Naive B cell (primary cell): ENCODE results near the gene ITSN1. TPM values are rescaled to one million over a fixed set of nuclear protein-coding genes. Genes with fewer than 3 reads are reported as not detected.
"Not testable (repeated sequence)": the region's sequence is repeated elsewhere in the genome, so short reads cannot be mapped to it uniquely, and the experiment has no call there.

Experiments
- ATAC-seq, 2 donors: fragments of 150-1000 bp; cut with Tn5 transposase; 2 replicates each; pipeline ENCODE4 v1.10.0; 2021; ENCODE audit warnings: low read depth in 2 of 2, mild to moderate bottlenecking in 2 of 2, moderate library complexity in 2 of 2
- DNase-seq: peaks from one replicate; pipeline ENCODE4 v3.0.0; 2022
- H3K27ac Mint-ChIP-seq, 6 donors: one replicate each; pipeline ENCODE4 v1.8.0; 2020 to 2022; ENCODE audit warnings: mild to moderate bottlenecking in 6 of 6, mixed read lengths in 6 of 6, moderate library complexity in 5 of 6, inconsistent platforms in 2 of 6
- H3K27me3 Mint-ChIP-seq, 3 donors: one replicate each; pipeline ENCODE4 v1.8.0; 2021 to 2022; ENCODE audit warnings: mixed read lengths in 3 of 3, mild to moderate bottlenecking in 1 of 3
- H3K36me3 Mint-ChIP-seq, 2 donors: one replicate each; pipeline ENCODE4 v1.8.0; 2020 to 2022; ENCODE audit warnings: mixed read lengths in 2 of 2, inconsistent platforms in 1 of 2, mild to moderate bottlenecking in 1 of 2
- H3K4me1 Mint-ChIP-seq, 3 donors: one replicate each; pipeline ENCODE4 v1.8.0; 2020 to 2022; ENCODE audit warnings: mixed read lengths in 3 of 3, inconsistent platforms in 1 of 3, mild to moderate bottlenecking in 1 of 3, moderate library complexity in 1 of 3
- H3K4me3 Mint-ChIP-seq, 8 donors: one replicate each; pipeline ENCODE4 v1.8.0; 2020 to 2022; ENCODE audit warnings: mild to moderate bottlenecking in 8 of 8, mixed read lengths in 8 of 8, moderate library complexity in 8 of 8, inconsistent platforms in 2 of 8
- H3K9me3 Mint-ChIP-seq, 7 donors: one replicate each; pipeline ENCODE4 v1.8.0; 2020 to 2022; ENCODE audit warnings: mixed read lengths in 7 of 7, mild to moderate bottlenecking in 5 of 7, inconsistent platforms in 2 of 7, moderate library complexity in 1 of 7
- polyA plus RNA-seq, 6 donors: library from polyadenylated mRNA; unstranded; fragments of 300-500 nt; fragmentation: Illumina TruSeq; gene quantifications; one replicate each; pipeline ENCODE4 v1.2.3, GENCODE V29; 2021; ENCODE audit warnings: low read depth in 6 of 6

ITSN1 gene
- 1 to 10 TPM in 2 of 6 donors, under 1 TPM in 3, not detected in 1; 0.12 to 1.4 (median 0.60) TPM for polyA plus RNA-seq

- Mint-ChIP-seq H3K36me3 (peaks cover 0 to 4% of the 10 kb centered on the region in 2 donors), H3K27me3 (peaks cover 13 to 20% (median 20%) of the 10 kb centered on the region in 3 donors), H3K4me3 (peak within 1 kb of the TSS; percentile 81 to 100 (median 94)), H3K27ac (peak within 1 kb of the TSS; percentile 84 to 99 (median 96)), H3K9me3 (no peaks in the 10 kb centered on the region), H3K4me1 (peaks cover 18 to 21% (median 21%) of the 10 kb centered on the region in 3 donors)
- peak; percentile 84 for ATAC-seq
- peak; percentile 99 for DNase-seq
These were observed at the start of gene ITSN1 for GRCh38 chr21:33642027-33642895. Gene ITSN1, plus strand, starts transcription at chr21:33642501. Its CDS starts 76,328 bp downstream, at chr21:33718829.

- Mint-ChIP-seq H3K4me1 (no peaks in the 10 kb centered on the region), H3K36me3 (peaks cover 13 to 14% of the 10 kb centered on the region in 2 donors), H3K9me3 (no peaks in the 10 kb centered on the region), H3K27me3 (no peaks in the 10 kb centered on the region), H3K4me3 (no peak overlapping the region), H3K27ac (no peak overlapping the region)
- no peak for ATAC-seq
- DNase-seq: no peak
These were observed 44.2 kb upstream of the ITSN1 start for GRCh38 chr21:33598051-33598450.

- H3K36me3 Mint-ChIP-seq: peaks cover 0 to 5% of the 10 kb centered on the region in 2 donors
- ATAC-seq: no peak
- H3K4me1 Mint-ChIP-seq: peaks cover 0 to 4% (median 0%) of the 10 kb centered on the region in 3 donors
- H3K4me3 Mint-ChIP-seq: no peak overlapping the region
- H3K27me3 Mint-ChIP-seq: no peaks in the 10 kb centered on the region
- DNase-seq: no peak
- H3K9me3 Mint-ChIP-seq: no peaks in the 10 kb centered on the region
- H3K27ac Mint-ChIP-seq: no peak overlapping the region
These were observed 33.7 kb upstream of the ITSN1 start for GRCh38 chr21:33608559-33608958.

GRCh38 chr21:33611006-33611744, 31.1 kb upstream of the ITSN1 start:
- H3K36me3 Mint-ChIP-seq: peaks cover 0 to 5% of the 10 kb centered on the region in 2 donors
- no peaks in the 10 kb centered on the region for H3K9me3 Mint-ChIP-seq
- no peaks in the 10 kb centered on the region for H3K4me1 Mint-ChIP-seq
- ATAC-seq (no peak), DNase-seq (no peak)
- no peak overlapping the region for H3K4me3 Mint-ChIP-seq
- no peaks in the 10 kb centered on the region for H3K27me3 Mint-ChIP-seq
- peak overlapping the region in 1 of 6 donors; percentile 33 for H3K27ac Mint-ChIP-seq

- H3K4me3 Mint-ChIP-seq, H3K4me1 Mint-ChIP-seq, DNase-seq, H3K9me3 Mint-ChIP-seq, ATAC-seq, H3K27me3 Mint-ChIP-seq: not testable (repeated sequence)
- H3K27ac Mint-ChIP-seq: peak overlapping the region in 3 of 6 donors; percentile 13 to 87 (median 16)
- H3K36me3 Mint-ChIP-seq: peaks cover 8 to 13% of the 10 kb centered on the region in 2 donors
These were observed 24.7 kb upstream of the ITSN1 start for GRCh38 chr21:33617565-33617964.

- Mint-ChIP-seq H3K36me3 (peaks cover 8 to 13% of the 10 kb centered on the region in 2 donors), H3K27ac (peak overlapping the region in 3 of 6 donors; percentile 4 to 44 (median 19)), H3K9me3 (peaks cover 0 to 3% (median 0%) of the 10 kb centered on the region in 7 donors), H3K4me3 (no peak overlapping the region), H3K4me1 (peaks cover 4 to 10% (median 7%) of the 10 kb centered on the region in 3 donors), H3K27me3 (no peaks in the 10 kb centered on the region)
- DNase-seq: no peak
- ATAC-seq: no peak
These were observed 23.9 kb upstream of the ITSN1 start for GRCh38 chr21:33618407-33618806.

GRCh38 chr21:33619726-33620125, 22.6 kb upstream of the ITSN1 start:
- Mint-ChIP-seq H3K9me3 (peaks cover 0 to 3% (median 0%) of the 10 kb centered on the region in 7 donors), H3K4me3 (no peak overlapping the region), H3K4me1 (peaks cover 4 to 10% (median 7%) of the 10 kb centered on the region in 3 donors), H3K27me3 (no peaks in the 10 kb centered on the region), H3K36me3 (peaks cover 8 to 13% of the 10 kb centered on the region in 2 donors), H3K27ac (peak overlapping the region in 1 of 6 donors; percentile 47)
- DNase-seq (no peak), ATAC-seq (no peak)

- Mint-ChIP-seq H3K27me3 (no peaks in the 10 kb centered on the region), H3K36me3 (peaks cover 8 to 12% of the 10 kb centered on the region in 2 donors), H3K4me3 (no peak overlapping the region), H3K27ac (peak overlapping the region in 3 of 6 donors; percentile 16 to 77 (median 73)), H3K4me1 (peaks cover 4 to 6% (median 6%) of the 10 kb centered on the region in 3 donors), H3K9me3 (peaks cover 0 to 3% (median 0%) of the 10 kb centered on the region in 7 donors)
- ATAC-seq (no peak), DNase-seq (no peak)
These were observed 20.0 kb upstream of the ITSN1 start for GRCh38 chr21:33622253-33622652.

- ATAC-seq, H3K4me3 Mint-ChIP-seq, H3K9me3 Mint-ChIP-seq, H3K36me3 Mint-ChIP-seq, H3K27ac Mint-ChIP-seq, DNase-seq, H3K4me1 Mint-ChIP-seq, H3K27me3 Mint-ChIP-seq: not testable (repeated sequence)
These were observed 16.1 kb upstream of the ITSN1 start for GRCh38 chr21:33626151-33626550.

GRCh38 chr21:33634254-33634653, 8.0 kb upstream of the ITSN1 start:
- Mint-ChIP-seq H3K9me3 (no peaks in the 10 kb centered on the region), H3K4me3 (no peak overlapping the region), H3K36me3 (peaks cover 7 to 11% of the 10 kb centered on the region in 2 donors), H3K27me3 (no peaks in the 10 kb centered on the region), H3K4me1 (peaks cover 3 to 17% (median 9%) of the 10 kb centered on the region in 3 donors), H3K27ac (no peak overlapping the region)
- no peak for ATAC-seq
- no peak for DNase-seq

GRCh38 chr21:33640697-33641351, 1.5 kb upstream of the ITSN1 start:
- DNase-seq (no peak), ATAC-seq (no peak)
- Mint-ChIP-seq H3K4me3 (peak overlapping the region; percentile 81 to 100 (median 94)), H3K9me3 (no peaks in the 10 kb centered on the region), H3K4me1 (peaks cover 18 to 27% (median 21%) of the 10 kb centered on the region in 3 donors), H3K27ac (peak overlapping the region; percentile 84 to 99 (median 96)), H3K27me3 (peaks cover 13 to 20% (median 20%) of the 10 kb centered on the region in 3 donors), H3K36me3 (peaks cover 0 to 4% of the 10 kb centered on the region in 2 donors)

- Mint-ChIP-seq H3K27ac (peak within 1 kb of the TSS; percentile 84 to 99 (median 96)), H3K9me3 (no peaks in the 10 kb centered on the region), H3K36me3 (peaks cover 0 to 4% of the 10 kb centered on the region in 2 donors), H3K4me3 (peak within 1 kb of the TSS; percentile 81 to 100 (median 94)), H3K4me1 (peaks cover 18 to 27% (median 21%) of the 10 kb centered on the region in 3 donors), H3K27me3 (peaks cover 13 to 20% (median 20%) of the 10 kb centered on the region in 3 donors)
- ATAC-seq (peak; percentile 77 to 79), DNase-seq (peak; percentile 100)
These were observed 812 bp upstream of the ITSN1 start, which contains the start of gene CRYZL1 for GRCh38 chr21:33641352-33642026. Gene CRYZL1, minus strand, starts transcription at chr21:33641741. Its CDS starts 10,190 bp downstream, at chr21:33631551.
